GM18519 (cell line): ENCODE data around the gene IGSF9B.
"Not testable (repeated sequence)": the region's sequence is repeated elsewhere in the genome, so short reads cannot be mapped to it uniquely, and the experiment has no call there.

Experiments used
- ATAC-seq: cut with Tn5 transposase; IDR thresholded peaks from one replicate; pipeline ENCODE4 v1.9.1; 2021; ENCODE audit warnings: mild to moderate bottlenecking, moderate library complexity; ENCODE audit not compliant: unreplicated experiment, low FRiP score

Gene IGSF9B, protein sequence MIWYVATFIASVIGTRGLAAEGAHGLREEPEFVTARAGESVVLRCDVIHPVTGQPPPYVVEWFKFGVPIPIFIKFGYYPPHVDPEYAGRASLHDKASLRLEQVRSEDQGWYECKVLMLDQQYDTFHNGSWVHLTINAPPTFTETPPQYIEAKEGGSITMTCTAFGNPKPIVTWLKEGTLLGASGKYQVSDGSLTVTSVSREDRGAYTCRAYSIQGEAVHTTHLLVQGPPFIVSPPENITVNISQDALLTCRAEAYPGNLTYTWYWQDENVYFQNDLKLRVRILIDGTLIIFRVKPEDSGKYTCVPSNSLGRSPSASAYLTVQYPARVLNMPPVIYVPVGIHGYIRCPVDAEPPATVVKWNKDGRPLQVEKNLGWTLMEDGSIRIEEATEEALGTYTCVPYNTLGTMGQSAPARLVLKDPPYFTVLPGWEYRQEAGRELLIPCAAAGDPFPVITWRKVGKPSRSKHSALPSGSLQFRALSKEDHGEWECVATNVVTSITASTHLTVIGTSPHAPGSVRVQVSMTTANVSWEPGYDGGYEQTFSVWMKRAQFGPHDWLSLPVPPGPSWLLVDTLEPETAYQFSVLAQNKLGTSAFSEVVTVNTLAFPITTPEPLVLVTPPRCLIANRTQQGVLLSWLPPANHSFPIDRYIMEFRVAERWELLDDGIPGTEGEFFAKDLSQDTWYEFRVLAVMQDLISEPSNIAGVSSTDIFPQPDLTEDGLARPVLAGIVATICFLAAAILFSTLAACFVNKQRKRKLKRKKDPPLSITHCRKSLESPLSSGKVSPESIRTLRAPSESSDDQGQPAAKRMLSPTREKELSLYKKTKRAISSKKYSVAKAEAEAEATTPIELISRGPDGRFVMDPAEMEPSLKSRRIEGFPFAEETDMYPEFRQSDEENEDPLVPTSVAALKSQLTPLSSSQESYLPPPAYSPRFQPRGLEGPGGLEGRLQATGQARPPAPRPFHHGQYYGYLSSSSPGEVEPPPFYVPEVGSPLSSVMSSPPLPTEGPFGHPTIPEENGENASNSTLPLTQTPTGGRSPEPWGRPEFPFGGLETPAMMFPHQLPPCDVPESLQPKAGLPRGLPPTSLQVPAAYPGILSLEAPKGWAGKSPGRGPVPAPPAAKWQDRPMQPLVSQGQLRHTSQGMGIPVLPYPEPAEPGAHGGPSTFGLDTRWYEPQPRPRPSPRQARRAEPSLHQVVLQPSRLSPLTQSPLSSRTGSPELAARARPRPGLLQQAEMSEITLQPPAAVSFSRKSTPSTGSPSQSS (N-terminal part only)

DNA sequence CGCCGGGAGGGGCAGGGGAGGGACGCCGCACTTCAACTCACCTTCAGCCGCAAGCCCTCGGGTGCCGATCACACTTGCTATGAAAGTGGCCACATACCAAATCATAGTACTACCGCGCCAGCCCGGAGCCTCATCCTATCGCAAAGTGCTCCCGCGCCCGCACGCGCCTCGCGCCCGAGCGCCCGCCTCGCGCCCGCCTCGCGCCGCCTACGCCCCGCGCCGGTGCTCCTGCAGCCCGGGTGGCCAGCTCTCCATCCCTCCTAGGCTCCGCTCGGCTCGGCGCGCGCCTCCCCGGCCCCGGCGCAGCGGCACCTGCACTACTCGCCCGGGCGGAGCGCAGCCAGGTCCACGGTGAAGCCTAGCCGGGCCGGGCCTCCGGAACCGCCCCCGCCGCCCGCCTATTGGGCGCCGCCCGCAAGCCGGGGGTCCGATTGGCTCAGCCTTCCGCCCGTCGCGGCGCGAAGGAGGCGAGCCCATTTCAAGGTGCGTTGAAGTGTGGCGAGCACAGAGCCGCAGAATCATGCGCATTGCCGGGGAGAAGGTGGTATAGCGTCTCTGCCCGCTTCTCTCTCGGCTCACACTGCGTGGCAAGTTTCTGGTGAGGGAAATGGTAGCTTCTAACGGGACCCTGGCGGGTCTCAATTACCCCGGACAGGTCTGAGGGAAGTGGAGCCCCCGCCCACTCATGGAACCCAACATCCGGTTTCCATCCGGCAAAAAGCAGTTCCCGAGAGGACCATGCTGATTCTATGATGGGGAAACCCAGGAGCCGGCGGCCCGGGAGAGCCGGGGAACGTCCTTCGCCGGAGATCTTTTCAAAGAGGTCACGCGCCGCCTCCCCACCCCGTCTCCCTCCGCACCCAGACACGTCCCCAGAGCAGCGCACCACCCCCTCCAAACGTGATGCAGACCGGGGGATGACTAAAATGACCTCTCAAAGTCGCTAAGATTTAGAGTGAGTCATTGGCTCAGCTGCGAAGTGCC is at the start of gene IGSF9B:
TSS of gene IGSF9B (minus strand) at position 319 of the 984 bp plus-strand sequence. CDS start at position 105, 214 bp downstream.
- peak; percentile 97 for ATAC-seq

DNA sequence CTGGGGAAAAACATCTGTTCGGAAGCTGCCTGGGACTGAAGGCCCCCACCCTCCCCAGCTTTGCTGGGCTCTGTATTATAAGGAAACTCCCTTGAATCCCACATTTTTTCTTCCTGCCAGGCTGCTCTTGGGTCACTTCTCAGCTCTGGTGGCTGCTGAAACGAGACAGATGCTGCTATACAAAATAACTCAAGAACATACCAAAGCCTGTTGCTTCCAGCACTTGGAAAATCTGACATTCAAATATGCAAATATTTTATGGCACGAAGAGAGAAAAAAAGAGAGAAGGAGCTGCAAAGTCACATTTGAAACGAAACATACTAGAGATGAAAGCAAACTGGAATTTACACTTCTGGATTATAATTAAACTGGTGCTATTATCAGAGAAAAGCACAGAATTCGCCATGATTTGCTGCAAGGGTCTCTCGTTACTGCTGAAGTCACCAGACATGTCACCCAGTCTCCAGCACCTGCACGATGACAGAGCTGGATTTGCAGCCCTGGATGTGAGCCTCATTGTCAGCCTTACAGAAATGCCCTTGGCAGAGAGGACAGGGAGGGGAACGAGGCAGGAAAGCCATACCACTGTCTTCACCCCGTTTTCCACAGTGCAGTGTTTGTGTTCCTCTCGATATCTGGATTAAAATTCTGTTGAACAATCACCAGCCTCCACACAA is 47.9 kb upstream of the IGSF9B start:
- no peak for ATAC-seq

DNA sequence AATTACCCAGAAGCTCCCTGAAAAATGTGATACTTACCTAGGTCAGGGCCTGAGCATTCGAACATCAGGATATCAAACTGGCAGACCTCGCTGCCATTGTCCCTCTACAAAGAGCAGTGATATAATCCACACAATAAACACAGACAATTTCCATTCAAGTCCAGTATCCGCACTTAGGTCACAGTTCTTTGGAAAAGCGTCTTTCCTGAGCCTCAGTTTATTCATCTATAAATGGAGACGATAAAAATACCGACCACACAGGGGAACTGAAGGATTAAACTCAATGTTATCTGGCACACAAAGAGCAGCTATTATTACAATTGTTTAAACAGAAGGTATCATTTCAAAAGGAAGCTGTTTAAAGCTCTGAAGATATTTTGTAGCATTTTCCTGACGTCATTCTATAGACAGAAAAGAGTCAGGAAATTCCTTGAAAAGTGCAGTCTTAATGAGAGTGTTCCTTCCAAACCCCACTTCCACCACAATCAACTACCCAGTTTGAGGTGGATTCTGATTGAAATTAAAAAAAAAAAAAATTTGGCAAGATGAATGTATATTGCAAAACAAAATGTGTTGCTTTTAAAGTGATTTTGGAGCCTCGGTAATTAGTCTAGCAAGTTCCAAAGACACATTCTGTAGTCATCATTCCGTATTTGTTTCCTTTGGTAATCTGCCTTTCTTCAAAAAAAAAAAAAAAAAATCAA is 47.2 kb upstream of the IGSF9B start:
- ATAC-seq: no peak

DNA sequence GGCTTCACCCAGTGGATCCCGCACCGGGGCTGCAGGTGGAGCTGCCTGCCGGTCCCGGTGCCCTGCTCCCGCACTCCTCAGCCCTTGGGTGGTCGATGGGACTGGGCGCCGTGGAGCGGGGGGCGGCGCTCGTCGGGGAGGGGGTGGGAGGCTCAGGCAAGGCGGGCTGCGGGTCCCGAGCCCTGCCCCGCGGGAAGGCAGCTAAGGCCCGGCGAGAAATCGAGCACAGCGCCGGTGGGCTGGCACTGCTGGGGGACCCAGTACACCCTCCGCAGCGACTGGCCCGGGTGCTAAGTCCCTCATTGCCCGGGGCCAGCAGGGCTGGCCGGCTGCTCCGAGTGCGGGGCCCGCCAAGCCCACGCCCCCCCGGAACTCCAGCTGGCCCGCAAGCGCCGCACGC is 46.1 kb upstream of the IGSF9B start:
- ATAC-seq: not testable (repeated sequence)

DNA sequence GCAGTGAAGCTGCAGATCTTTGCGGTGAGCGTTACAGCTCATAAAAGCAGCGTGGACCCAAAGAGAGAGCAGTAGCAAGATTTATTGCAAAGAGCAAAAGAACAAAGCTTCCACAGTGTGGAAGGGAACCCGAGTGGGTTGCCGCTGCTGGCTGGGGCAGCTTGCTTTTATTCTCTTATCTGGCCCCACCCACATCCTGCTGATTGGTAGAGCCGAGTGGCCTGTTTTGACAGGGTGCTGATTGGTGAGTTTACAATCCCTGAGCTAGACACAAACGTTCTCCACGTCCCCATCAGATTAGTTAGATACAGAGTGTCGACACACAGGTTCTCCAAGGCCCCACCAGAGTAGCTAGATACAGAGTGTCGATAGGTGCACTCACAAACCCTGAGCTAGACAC is 45.6 kb upstream of the IGSF9B start:
- ATAC-seq: not testable (repeated sequence)

DNA sequence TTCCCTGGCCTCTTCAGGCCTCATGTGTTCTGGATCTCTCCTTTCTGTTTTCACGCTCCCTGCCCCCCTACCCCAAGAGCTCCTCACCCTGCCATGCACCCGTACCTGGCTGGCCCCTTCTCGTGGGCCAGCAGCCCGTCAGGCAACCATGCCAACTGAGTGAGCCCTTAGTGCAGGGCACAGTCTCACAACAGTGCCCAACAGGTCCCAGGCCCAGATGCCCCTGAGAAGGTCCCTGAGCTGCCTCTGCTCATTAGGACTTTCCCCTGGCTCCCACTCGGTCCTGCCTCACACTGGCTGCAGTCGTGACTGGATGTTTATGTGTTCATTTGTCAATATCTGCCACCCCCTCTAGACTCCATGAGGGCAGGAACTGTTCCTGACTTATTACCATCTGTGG is 44.8 kb upstream of the IGSF9B start:
- no peak for ATAC-seq

DNA sequence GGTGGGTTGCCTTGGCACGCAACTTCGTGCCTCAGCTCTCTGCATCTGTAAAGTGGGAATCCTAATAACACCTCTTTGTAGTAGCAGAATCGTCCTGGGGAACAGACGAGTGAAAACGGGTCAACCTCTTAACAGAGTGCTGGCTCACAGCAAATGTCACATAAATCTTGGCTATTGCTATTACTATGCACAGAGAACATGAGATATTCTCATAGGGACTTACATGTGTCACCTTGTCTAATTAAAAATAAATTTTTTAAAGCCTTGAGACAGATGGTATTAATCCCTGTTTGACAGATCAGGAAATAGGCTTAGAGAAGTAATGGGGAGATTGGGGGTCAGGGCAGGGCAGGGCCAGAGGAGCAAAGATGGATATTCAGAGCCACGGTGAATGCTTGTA is 44.3 kb upstream of the IGSF9B start:
- ATAC-seq: no peak

DNA sequence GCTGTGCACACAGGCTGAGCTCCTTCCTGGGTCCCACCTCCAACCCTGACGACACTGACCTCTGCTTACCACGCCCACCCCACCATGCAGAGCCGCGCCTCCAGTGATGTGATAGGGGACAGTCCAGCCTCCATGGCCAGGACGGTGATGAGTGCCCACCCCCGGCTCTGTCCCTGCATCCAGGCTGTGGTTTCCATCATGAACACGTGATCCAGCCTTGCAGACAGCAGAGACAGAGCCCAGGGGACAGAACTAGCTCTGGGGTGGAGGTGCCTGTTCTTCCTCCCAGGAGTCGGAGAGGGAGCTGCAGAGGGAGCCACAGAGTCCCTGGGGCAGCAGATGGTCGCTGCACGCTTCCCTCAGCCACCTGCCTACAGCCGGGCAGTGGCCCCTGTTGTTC is 42.6 kb upstream of the IGSF9B start:
- ATAC-seq: no peak

DNA sequence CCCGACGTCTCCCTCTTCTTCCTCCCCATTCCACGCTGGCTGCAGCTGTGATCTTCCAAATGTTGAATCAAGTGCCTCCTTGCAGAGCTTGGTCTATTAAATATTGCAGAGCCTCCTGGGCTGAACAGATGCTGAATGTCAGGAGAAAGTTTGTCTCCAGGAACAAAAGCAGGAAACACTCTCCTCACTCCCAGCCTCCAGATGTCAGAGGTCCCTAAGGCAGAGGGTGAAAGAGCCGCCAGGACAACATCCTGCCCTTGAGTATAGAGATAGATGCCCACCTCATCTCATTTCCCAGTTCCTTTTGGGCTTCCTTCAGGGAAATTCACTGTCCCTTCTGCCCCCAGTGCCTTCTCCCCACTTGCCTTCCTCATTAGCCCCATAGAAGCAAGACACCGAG is 40.8 kb upstream of the IGSF9B start:
- no peak for ATAC-seq

DNA sequence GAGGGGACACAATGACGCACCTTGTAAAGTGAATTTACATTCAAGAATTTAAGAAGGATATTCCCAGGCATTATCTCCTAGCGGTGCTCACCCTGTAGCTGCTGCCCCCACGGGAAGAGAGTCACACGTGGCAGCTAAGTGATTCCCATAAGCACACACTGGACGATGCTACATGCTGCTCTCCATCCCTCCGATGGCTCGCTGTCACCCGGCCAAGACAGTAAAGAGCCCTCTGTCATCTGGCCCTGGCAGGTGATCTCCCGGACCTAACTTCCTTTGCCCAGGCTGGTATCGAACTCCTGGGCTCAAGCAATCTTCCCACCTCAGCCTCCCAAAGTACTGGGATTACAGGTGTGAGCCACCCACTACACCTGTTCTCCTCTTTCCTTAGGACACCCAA is 39.9 kb upstream of the IGSF9B start:
- no peak for ATAC-seq

DNA sequence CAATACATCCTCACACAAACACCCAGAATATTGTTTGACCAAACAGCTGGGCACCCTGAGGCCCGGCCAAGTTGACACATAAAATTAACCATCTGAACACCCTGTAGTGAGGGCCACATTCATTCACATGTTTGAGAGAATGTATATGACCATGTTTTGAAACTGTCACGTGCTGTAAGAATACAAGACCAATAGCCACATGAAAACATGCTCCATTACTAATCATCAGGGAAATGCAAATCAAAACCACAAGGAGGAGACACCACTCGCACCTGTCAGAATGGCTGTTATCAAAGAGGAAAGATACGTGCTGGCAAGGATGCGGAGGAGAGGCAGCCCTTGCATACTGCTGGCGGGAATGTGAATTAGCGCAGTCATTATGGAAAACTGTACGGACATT is 38.3 kb upstream of the IGSF9B start:
- ATAC-seq: no peak

DNA sequence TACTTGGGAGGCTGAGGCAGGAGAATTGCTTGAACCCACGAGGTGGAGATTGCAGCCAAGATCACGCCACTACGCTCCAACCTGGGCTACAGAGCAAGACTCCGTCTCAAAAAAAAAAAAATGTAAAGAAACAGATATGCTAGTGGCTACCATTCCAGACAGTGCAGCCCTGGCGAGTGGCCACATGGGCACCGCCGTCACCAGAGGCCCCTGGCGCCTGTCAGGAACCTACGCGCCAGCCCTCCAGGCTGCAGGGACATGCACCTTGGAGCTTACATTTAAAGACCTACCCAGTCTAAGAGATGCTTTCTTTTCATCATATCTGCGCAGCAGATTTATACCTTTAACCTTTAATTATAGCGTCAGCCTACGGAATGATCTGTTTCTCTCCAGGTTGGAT is 37.2 kb upstream of the IGSF9B start:
- no peak for ATAC-seq

DNA sequence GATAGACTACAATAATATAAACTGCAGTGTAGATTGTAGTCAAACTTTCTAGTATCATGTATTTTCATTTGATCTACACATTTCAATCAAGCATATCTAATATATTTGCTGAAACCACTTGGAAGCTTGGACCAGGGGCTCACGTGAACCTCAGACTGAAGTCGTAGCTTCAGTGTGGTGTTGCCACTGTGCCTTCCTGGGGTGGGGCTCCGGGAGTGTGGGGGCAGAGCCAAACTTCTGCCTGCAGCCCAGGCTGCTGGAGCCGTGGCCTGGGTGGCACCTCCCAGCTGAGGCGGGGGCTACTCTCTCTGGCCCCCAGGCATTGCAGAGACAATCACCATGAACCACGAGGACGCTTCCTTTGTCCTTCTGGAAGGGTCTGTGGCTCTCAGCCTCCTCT is 36.3 kb upstream of the IGSF9B start:
- ATAC-seq: no peak

DNA sequence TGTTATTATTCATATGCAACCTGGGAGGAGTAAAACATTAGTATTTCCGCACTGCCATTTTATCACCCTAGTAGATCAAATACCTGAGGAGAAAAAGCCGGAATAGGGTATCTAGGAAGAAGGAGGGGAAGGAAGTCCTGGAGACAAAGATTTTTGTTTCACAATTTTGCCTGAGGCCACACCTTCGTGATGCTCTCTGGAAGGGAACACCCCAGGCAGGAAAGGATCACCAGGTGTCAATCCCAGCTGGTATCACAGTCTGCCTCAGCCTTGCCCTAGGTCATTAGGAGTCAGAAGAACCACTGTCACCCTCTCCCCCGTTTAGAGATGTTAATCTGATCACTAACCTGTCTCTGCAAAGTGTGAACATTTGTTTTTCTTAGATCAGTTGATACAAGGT is 35.4 kb upstream of the IGSF9B start:
- ATAC-seq: no peak

DNA sequence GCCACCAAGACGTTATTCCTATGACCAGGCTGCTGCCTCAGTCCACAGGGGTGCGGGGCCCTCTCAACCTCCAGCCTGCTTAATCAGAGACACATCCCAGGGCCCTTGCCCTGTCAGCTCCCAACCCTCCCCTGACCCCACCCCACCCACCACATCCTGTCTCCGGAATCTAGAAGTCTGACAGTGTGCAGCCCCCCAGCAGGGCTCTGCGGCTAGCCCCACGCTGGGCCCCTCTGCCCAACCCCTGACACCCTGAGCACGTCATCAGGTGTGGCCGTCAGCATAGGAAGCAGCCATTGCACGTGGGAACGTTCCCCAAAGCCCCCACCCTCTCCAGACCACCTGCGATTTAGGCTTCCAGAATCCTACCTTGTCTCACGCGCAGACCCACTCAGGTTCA is 34.3 kb upstream of the IGSF9B start:
- no peak for ATAC-seq

DNA sequence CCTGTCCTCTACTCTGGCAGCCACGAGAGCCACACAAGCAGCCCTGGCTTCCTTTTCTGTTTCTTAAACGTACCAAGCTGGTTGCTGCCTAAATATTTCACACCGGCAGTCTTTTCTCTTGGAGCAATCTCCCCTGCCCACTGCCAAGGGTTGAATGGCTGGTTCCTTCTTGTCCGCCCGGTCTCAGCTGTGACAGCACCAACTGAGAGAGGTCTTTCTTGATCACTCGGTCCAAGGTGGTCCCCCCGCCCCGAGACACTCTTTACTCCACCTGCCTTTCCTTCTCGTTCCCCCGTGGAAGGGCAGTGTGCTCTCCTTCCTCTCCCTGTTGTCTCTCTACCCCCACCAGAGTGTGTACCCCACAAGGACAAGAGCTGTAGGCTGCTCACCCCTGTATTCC is 33.7 kb upstream of the IGSF9B start:
- no peak for ATAC-seq

DNA sequence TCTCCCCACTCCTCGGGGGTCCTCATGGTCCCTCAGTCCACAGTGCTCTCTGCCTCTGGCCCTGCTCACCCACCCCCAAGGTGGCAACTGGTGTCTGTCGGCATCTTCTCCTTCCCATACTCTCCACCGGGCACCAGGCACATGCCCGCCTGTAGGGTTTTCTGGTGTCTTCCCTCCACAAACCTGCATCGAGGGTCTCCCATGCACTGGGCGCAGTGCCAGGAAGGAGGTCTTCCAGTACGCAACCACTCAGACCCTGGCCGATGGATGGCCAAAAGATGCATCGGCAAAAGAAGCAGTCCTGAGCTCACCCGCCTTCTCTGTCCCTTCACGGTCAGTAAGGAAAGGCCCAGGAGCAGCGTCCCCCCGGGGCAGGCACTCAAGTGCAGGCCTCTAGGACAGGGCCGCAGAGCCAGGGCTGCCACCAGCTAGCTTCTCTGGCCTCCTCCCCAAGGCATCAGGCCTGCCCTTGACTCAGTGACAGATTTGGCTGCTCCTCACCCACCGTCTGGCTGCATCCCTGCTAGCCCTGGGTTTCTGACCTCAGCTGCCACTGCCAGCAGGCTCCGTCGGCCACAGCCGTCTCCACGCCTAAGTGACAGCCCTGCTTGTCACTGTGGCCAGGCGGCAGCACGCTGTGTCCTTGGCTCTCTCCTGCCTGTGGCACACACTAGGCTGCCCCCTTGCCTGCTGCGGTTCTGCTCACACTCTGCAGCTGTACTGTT is 32.1 kb upstream of the IGSF9B start:
- no peak for ATAC-seq

DNA sequence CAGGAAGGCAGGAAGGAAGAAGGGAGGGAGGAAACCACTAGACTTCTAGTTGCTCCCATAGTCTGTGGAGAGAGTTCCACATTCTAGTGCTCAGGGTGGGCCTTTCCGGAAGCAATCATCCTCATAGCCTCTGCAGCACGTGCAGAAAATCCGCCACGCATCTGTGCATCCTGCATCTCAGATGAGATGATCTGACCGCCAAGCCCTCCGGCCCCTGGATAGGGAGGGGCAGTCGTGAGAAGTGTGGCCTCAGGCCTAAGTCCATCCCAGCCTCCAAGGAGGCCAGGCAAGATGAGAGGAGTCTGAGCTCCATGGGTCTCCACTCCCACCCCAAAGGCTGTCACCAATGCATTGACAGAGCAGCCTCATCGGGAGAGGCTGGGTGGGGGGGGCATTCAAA is 30.4 kb upstream of the IGSF9B start:
- no peak for ATAC-seq
